Mesenteric fat pad (tissue), 1 donor: ENCODE data around the gene HEATR1. TPM values are rescaled to one million over a fixed set of nuclear protein-coding genes. Genes with fewer than 3 reads are reported as not detected.
"Not testable (repeated sequence)": the region's sequence is repeated elsewhere in the genome, so short reads cannot be mapped to it uniquely, and the experiment has no call there.

Experiments used
- DNase-seq: peaks from one replicate; pipeline ENCODE4 v3.0.0-alpha.2; 2020; ENCODE audit warnings: low spot score
- long read RNA-seq: library from polyadenylated mRNA; unstranded; transcript quantifications from one replicate; pipeline ENCODE4 v2.0.0, GENCODE V29; 2020
- total RNA-seq: library from RNA; stranded (reverse); fragmentation: NEBNext Ultra II Directional; extraction: Animal tissue kit (Norgen Biotek cat#: 25700); gene quantifications from one replicate; pipeline ENCODE4 v1.2.1, GENCODE V29; 2021
- donor health status: DM: yes; HTN: yes; CAD: no.

Gene HEATR1
- 40.2 TPM for total RNA-seq
- long read RNA-seq, partial matches to known transcripts = 5 of 10 reads
- long read RNA-seq, other reads (novel, unspliced or antisense) = 5 of 10 reads

GRCh38 chr1:236603991-236604904 lies at the start of gene HEATR1:
HEATR1 (minus strand) TSS chr1:236604516; CDS start chr1:236604095, 421 bp downstream.
- peak; percentile 97 for DNase-seq

GRCh38 chr1:236645016-236645680 lies 40.8 kb upstream of the HEATR1 start:
- no peak for DNase-seq

- DNase-seq = no peak
These were observed 38.4 kb upstream of the HEATR1 start for GRCh38 chr1:236642763-236643162.

GRCh38 chr1:236639686-236640085 lies 35.4 kb upstream of the HEATR1 start:
- DNase-seq = no peak

GRCh38 chr1:236638945-236639344 lies 34.6 kb upstream of the HEATR1 start:
- no peak for DNase-seq

- no peak for DNase-seq
These were observed 31.7 kb upstream of the HEATR1 start for GRCh38 chr1:236636017-236636416.

- DNase-seq = no peak
These were observed 23.6 kb upstream of the HEATR1 start for GRCh38 chr1:236627727-236628408.

- DNase-seq = no peak
These were observed 19.3 kb upstream of the HEATR1 start for GRCh38 chr1:236623371-236624166.

GRCh38 chr1:236622407-236622806 lies 18.1 kb upstream of the HEATR1 start:
- no peak for DNase-seq

GRCh38 chr1:236619398-236619797 lies 15.1 kb upstream of the HEATR1 start:
- no peak for DNase-seq

GRCh38 chr1:236618507-236618906 lies 14.2 kb upstream of the HEATR1 start:
- DNase-seq = no peak

GRCh38 chr1:236615399-236616148 lies 11.3 kb upstream of the HEATR1 start:
- DNase-seq = no peak

GRCh38 chr1:236612349-236612748 lies 8.0 kb upstream of the HEATR1 start:
- no peak for DNase-seq

- DNase-seq = no peak
These were observed 4.8 kb upstream of the HEATR1 start for GRCh38 chr1:236608930-236609726.

- DNase-seq = not testable (repeated sequence)
These were observed 3.3 kb upstream of the HEATR1 start for GRCh38 chr1:236607597-236607996.

- no peak for DNase-seq
These were observed 840 bp upstream of the HEATR1 start for GRCh38 chr1:236604905-236605806.

- no peak for DNase-seq
These were observed 2.1 kb downstream of the HEATR1 start for GRCh38 chr1:236602171-236602570.

GRCh38 chr1:236590553-236591150 lies 13.7 kb downstream of the HEATR1 start:
- no peak for DNase-seq
